ENCODE measurements around the gene BTF3. TPM values are rescaled to one million over a fixed set of nuclear protein-coding genes. Genes with fewer than 3 reads are reported as not detected.

The BTF3 gene
- total and polyA plus RNA-seq, 2 experiments from 2014 or later, result 249 to 595 TPM

- Histone ChIP-seq H3K79me2 (ENCODE audit: insufficient read depth) (peaks cover 38% of the 10 kb centered on the region), H3K27me3 (replicated peaks; ENCODE audit: insufficient read depth) (no peaks in the 10 kb centered on the region), H3K9me3 (ENCODE audit: low read depth) (no peaks in the 10 kb centered on the region), H2AFZ (peak overlapping the region; percentile 81), H3K27ac (peak overlapping the region; percentile 85), H3K9me2 (ENCODE audit: insufficient read depth) (no peaks in the 10 kb centered on the region), H3F3A (ENCODE audit: insufficient read depth) (peaks cover 12% of the 10 kb centered on the region), H3K4me3 (peak overlapping the region; percentile 94), H3K4me2 (ENCODE audit: unreplicated experiment) (peak overlapping the region; percentile 95), H3K9ac (peak overlapping the region; percentile 97), H3K4me1 (ENCODE audit: insufficient read depth) (peaks cover 24% of the 10 kb centered on the region), H3K36me3 (ENCODE audit: low read depth) (peaks cover 20% of the 10 kb centered on the region), H4K20me1 (ENCODE audit: insufficient read depth) (peaks cover 8% of the 10 kb centered on the region; the same call in 1 of the 2 replicates)
- in situ Hi-C loops (cut with MboI), result no loop called here
- no peak for TF ChIP-seq EZH2 (IDR thresholded peaks at IDR 0.05; ENCODE audit: insufficient read depth, poor library complexity, severe bottlenecking)
- no peak for TF ChIP-seq EZH2phosphoT487 (IDR thresholded peaks at IDR 0.05; ENCODE audit: insufficient read depth, low read depth)
- 39 to 50% methylated on average over 1 of the region's 1 CpG for WGBS, 2 experiments (ENCODE audit: low coverage in 1 of 2, low lambda C conversion rate in 2 of 2, missing lambda C conversion rate in 2 of 2)
- DNase-seq, result peak; percentile 75
Measured at GRCh38 chr5:73496984-73497457, 1.2 kb upstream of the BTF3 start.

GRCh38 chr5:73497497-73498056, 665 bp upstream of the BTF3 start:
- in situ Hi-C loops (cut with MboI), result no loop called here
- TF ChIP-seq EZH2 (IDR thresholded peaks at IDR 0.05; ENCODE audit: insufficient read depth, poor library complexity, severe bottlenecking) (no peak), EZH2phosphoT487 (IDR thresholded peaks at IDR 0.05; ENCODE audit: insufficient read depth, low read depth) (no peak)
- H3K27ac ChIP-seq, result peak overlapping the region; percentile 85
- peaks cover 17% of the 10 kb centered on the region for H3F3A ChIP-seq (ENCODE audit: insufficient read depth)
- peaks cover 24% of the 10 kb centered on the region for H3K4me1 ChIP-seq (ENCODE audit: insufficient read depth)
- H3K36me3 ChIP-seq (ENCODE audit: low read depth), result peaks cover 26% of the 10 kb centered on the region
- H2AFZ ChIP-seq, result peak overlapping the region; percentile 81
- no peaks in the 10 kb centered on the region for H3K27me3 ChIP-seq (replicated peaks; ENCODE audit: insufficient read depth)
- H3K9me2 ChIP-seq (ENCODE audit: insufficient read depth), result no peaks in the 10 kb centered on the region
- H4K20me1 ChIP-seq (ENCODE audit: insufficient read depth), result peaks cover 8% of the 10 kb centered on the region; the same call in 1 of the 2 replicates
- H3K4me3 ChIP-seq, result peak overlapping the region; percentile 94
- H3K79me2 ChIP-seq (ENCODE audit: insufficient read depth), result peaks cover 44% of the 10 kb centered on the region
- H3K9ac ChIP-seq, result peak overlapping the region; percentile 97
- WGBS, 2 experiments (ENCODE audit: low coverage in 1 of 2, low lambda C conversion rate in 2 of 2, missing lambda C conversion rate in 2 of 2), result 41 to 42% methylated on average over 16 of the region's 16 CpGs
- peak overlapping the region; percentile 95 for H3K4me2 ChIP-seq (ENCODE audit: unreplicated experiment)
- no peaks in the 10 kb centered on the region for H3K9me3 ChIP-seq (ENCODE audit: low read depth)
- no peak for DNase-seq

DNA sequence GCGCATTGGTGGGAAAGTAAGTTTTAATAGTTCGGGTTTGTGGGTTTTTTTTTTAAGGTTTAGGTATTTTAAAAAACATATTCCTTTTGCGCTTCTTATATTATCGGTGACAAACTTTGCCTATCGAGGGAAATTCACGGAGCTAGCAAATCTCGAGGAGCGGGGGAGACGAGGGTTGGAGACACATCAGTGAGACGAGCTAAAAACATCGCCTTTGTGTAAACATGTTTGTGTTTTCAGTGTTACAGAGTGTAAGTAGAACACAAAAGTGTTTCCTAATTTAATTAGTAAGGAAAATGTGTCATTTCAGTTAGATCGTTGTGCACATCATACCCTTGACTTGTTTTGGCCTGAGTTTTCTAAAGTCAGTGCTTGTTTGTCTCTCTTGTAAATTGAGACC, 945 bp downstream of the BTF3 start:
- peaks cover 42% of the 10 kb centered on the region for H3K36me3 ChIP-seq (ENCODE audit: low read depth)

GRCh38 chr5:73499756-73500155, 1.5 kb downstream of the BTF3 start:
- no peaks in the 10 kb centered on the region for H3K27me3 ChIP-seq (replicated peaks; ENCODE audit: insufficient read depth)
- in situ Hi-C loops (cut with MboI), result no loop called here
- peaks cover 24% of the 10 kb centered on the region for H3K4me1 ChIP-seq (ENCODE audit: insufficient read depth)
- H2AFZ ChIP-seq, result no peak overlapping the region
- H3F3A ChIP-seq (ENCODE audit: insufficient read depth), result peaks cover 37% of the 10 kb centered on the region
- H3K4me3 ChIP-seq, result peak overlapping the region; percentile 94
- peaks cover 48% of the 10 kb centered on the region for H3K36me3 ChIP-seq (ENCODE audit: low read depth)
- H4K20me1 ChIP-seq (ENCODE audit: insufficient read depth), result peaks cover 8% of the 10 kb centered on the region; the same call in 1 of the 2 replicates
- peaks cover 59% of the 10 kb centered on the region for H3K79me2 ChIP-seq (ENCODE audit: insufficient read depth)
- H3K9me3 ChIP-seq (ENCODE audit: low read depth), result no peaks in the 10 kb centered on the region
- TF ChIP-seq EZH2phosphoT487 (IDR thresholded peaks at IDR 0.05; ENCODE audit: insufficient read depth, low read depth), result no peak
- no peak for TF ChIP-seq EZH2 (IDR thresholded peaks at IDR 0.05; ENCODE audit: insufficient read depth, poor library complexity, severe bottlenecking)
- H3K9me2 ChIP-seq (ENCODE audit: insufficient read depth), result no peaks in the 10 kb centered on the region
- 42 to 53% methylated on average over 2 of the region's 2 CpGs for WGBS, 2 experiments (ENCODE audit: low coverage in 1 of 2, low lambda C conversion rate in 2 of 2, missing lambda C conversion rate in 2 of 2)
- peak overlapping the region; percentile 85; the same call in 1 of the 2 replicates for H3K27ac ChIP-seq
- peak overlapping the region; percentile 97 for H3K9ac ChIP-seq
- DNase-seq, result no peak
- H3K4me2 ChIP-seq (ENCODE audit: unreplicated experiment), result peak overlapping the region; percentile 95

More for the DNA sequence above, 945 bp downstream of the BTF3 start:
- H3K9me3 ChIP-seq (ENCODE audit: low read depth), result no peaks in the 10 kb centered on the region
- TF ChIP-seq EZH2 (IDR thresholded peaks at IDR 0.05; ENCODE audit: insufficient read depth, poor library complexity, severe bottlenecking) (no peak), EZH2phosphoT487 (IDR thresholded peaks at IDR 0.05; ENCODE audit: insufficient read depth, low read depth) (no peak)
- in situ Hi-C loops (cut with MboI), result no loop called here
- peak; percentile 49 for DNase-seq
- peaks cover 24% of the 10 kb centered on the region for H3K4me1 ChIP-seq (ENCODE audit: insufficient read depth)
- H3K9me2 ChIP-seq (ENCODE audit: insufficient read depth), result no peaks in the 10 kb centered on the region
- WGBS, 2 experiments (ENCODE audit: low coverage in 1 of 2, low lambda C conversion rate in 2 of 2, missing lambda C conversion rate in 2 of 2), result 4 to 7% methylated on average over 12 of the region's 12 CpGs
- H3K9ac ChIP-seq, result peak overlapping the region; percentile 97
- peak overlapping the region; percentile 95 for H3K4me2 ChIP-seq (ENCODE audit: unreplicated experiment)
- peaks cover 33% of the 10 kb centered on the region for H3F3A ChIP-seq (ENCODE audit: insufficient read depth)
- peaks cover 59% of the 10 kb centered on the region for H3K79me2 ChIP-seq (ENCODE audit: insufficient read depth)
- no peaks in the 10 kb centered on the region for H3K27me3 ChIP-seq (replicated peaks; ENCODE audit: insufficient read depth)
- H3K27ac ChIP-seq, result peak overlapping the region; percentile 85
- H4K20me1 ChIP-seq (ENCODE audit: insufficient read depth), result peaks cover 8% of the 10 kb centered on the region; the same call in 1 of the 2 replicates
- peak overlapping the region; percentile 94 for H3K4me3 ChIP-seq
- H2AFZ ChIP-seq, result peak overlapping the region; percentile 81

Data from GM23248 (cell line).